Loucy (cell line): Measurements from ENCODE around the gene RTN4.

Experiments
- H2AFZ ChIP-seq: fragments of 200-600 bp; sonication (generic); 2 replicates; pipeline ENCODE4 v1.6.0; 2016; ENCODE audit warnings: antibody characterized with exemption, mild to moderate bottlenecking, low read length, moderate library complexity
- H3F3A ChIP-seq: fragments of 200-600 bp; 2 replicates; pipeline ENCODE4 v1.6.0; 2016; ENCODE audit warnings: antibody characterized with exemption, low read depth, mild to moderate bottlenecking
- H3K27me3 ChIP-seq: fragments of 200-600 bp; sonication (generic); 2 replicates; pipeline ENCODE4 v1.6.1; 2014; ENCODE audit warnings: low read length, mild to moderate bottlenecking; ENCODE audit not compliant: insufficient read depth, poor library complexity, severe bottlenecking
- H3K36me3 ChIP-seq: fragments of 200-600 bp; sonication (generic); 2 replicates; pipeline ENCODE4 v1.6.1; 2016; ENCODE audit warnings: low read length; ENCODE audit not compliant: insufficient read depth
- H3K4me1 ChIP-seq: fragments of 200-600 bp; sonication (generic); 2 replicates; pipeline ENCODE4 v1.5.1; 2014; ENCODE audit warnings: low read length, mild to moderate bottlenecking; ENCODE audit not compliant: insufficient read depth, poor library complexity, severe bottlenecking
- H3K4me2 ChIP-seq: fragments of 200-600 bp; sonication (generic); 2 replicates; pipeline ENCODE4 v1.6.0; 2014; ENCODE audit warnings: antibody characterized with exemption, low read length, low read depth, mild to moderate bottlenecking; ENCODE audit not compliant: poor library complexity, severe bottlenecking
- H3K4me3 ChIP-seq: fragments of 200-600 bp; sonication (generic); 2 replicates; pipeline ENCODE4 v1.5.1; 2014; ENCODE audit warnings: low read length, mild to moderate bottlenecking, mixed read lengths; ENCODE audit not compliant: poor library complexity, severe bottlenecking
- H3K79me2 ChIP-seq: fragments of 200-600 bp; sonication (generic); 2 replicates; pipeline ENCODE4 v1.6.1; 2014; ENCODE audit warnings: low read length; ENCODE audit not compliant: insufficient read depth
- H3K9ac ChIP-seq: fragments of 200-600 bp; sonication (generic); 2 replicates; pipeline ENCODE4 v1.6.0; 2014; ENCODE audit warnings: mild to moderate bottlenecking, low read depth, low read length, moderate library complexity; ENCODE audit not compliant: poor library complexity, severe bottlenecking
- H3K9me2 ChIP-seq: fragments of 200-600 bp; sonication (generic); replicated peaks from 2 replicates; pipeline ENCODE4 v1.6.1; 2016; ENCODE audit warnings: low read depth, low read length, mixed read lengths
- H3K9me3 ChIP-seq: fragments of 200-600 bp; sonication (generic); 2 replicates; pipeline ENCODE4 v1.6.1; 2014; ENCODE audit warnings: mild to moderate bottlenecking, antibody characterized with exemption, low read length, low read depth; ENCODE audit not compliant: insufficient read depth
- H4K20me1 ChIP-seq: fragments of 200-600 bp; sonication (generic); 2 replicates; pipeline ENCODE4 v1.6.0; 2014; ENCODE audit warnings: antibody characterized with exemption, low read length, mild to moderate bottlenecking; ENCODE audit not compliant: insufficient read depth, poor library complexity, severe bottlenecking
- CTCF ChIP-seq: fragments of 200-600 bp; sonication (generic); conservative IDR thresholded peaks from 2 replicates; pipeline ENCODE4 v1.5.1; 2014; ENCODE audit warnings: mild to moderate bottlenecking, antibody characterized with exemption, low read length
- EZH2phosphoT487 ChIP-seq: fragments of 200-600 bp; IDR thresholded peaks from 2 replicates; pipeline ENCODE4 v1.6.1; 2018; ENCODE audit warnings: antibody characterized with exemption, mild to moderate bottlenecking, moderate library complexity, borderline replicate concordance

RTN4 gene, protein sequence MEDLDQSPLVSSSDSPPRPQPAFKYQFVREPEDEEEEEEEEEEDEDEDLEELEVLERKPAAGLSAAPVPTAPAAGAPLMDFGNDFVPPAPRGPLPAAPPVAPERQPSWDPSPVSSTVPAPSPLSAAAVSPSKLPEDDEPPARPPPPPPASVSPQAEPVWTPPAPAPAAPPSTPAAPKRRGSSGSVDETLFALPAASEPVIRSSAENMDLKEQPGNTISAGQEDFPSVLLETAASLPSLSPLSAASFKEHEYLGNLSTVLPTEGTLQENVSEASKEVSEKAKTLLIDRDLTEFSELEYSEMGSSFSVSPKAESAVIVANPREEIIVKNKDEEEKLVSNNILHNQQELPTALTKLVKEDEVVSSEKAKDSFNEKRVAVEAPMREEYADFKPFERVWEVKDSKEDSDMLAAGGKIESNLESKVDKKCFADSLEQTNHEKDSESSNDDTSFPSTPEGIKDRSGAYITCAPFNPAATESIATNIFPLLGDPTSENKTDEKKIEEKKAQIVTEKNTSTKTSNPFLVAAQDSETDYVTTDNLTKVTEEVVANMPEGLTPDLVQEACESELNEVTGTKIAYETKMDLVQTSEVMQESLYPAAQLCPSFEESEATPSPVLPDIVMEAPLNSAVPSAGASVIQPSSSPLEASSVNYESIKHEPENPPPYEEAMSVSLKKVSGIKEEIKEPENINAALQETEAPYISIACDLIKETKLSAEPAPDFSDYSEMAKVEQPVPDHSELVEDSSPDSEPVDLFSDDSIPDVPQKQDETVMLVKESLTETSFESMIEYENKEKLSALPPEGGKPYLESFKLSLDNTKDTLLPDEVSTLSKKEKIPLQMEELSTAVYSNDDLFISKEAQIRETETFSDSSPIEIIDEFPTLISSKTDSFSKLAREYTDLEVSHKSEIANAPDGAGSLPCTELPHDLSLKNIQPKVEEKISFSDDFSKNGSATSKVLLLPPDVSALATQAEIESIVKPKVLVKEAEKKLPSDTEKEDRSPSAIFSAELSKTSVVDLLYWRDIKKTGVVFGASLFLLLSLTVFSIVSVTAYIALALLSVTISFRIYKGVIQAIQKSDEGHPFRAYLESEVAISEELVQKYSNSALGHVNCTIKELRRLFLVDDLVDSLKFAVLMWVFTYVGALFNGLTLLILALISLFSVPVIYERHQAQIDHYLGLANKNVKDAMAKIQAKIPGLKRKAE

GRCh38 chr2:55050100-55050994 lies at the start of gene RTN4:
Gene RTN4 (minus strand): TSS chr2:55050451. CDS start chr2:55050300, 151 bp downstream.
- Histone ChIP-seq H3K79me2 (peaks cover 62% of the 10 kb centered on the region), H3K4me1 (peaks cover 38% of the 10 kb centered on the region)

DNA sequence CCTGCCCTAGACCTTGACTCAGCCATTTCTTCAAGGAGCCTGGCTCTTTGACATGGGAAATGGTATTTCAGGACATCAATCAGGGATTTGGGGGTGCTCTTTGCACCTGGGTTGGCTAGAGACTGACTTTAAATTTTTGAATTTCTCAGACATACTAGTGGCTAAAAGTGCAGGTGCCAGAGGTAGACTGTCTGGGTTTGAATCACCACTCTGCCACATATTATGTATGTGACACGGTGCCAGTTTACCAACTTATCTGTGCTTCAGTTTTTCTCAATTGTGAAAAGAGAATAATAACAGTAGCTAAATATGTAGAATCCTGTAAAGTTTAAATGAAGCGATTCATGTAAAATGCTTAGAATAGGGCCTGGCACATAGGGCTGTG lies 49.2 kb upstream of the RTN4 start:
- no peaks in the 10 kb centered on the region for H3K9me3 ChIP-seq
- H3K4me1 ChIP-seq: peaks cover 11% of the 10 kb centered on the region

More at GRCh38 chr2:55050100-55050994, at the start of gene RTN4:
- H3K9ac ChIP-seq: peak within 1 kb of the TSS; percentile 97
- peaks cover 33% of the 10 kb centered on the region for H4K20me1 ChIP-seq
- H2AFZ ChIP-seq: peak within 1 kb of the TSS; percentile 85
- peak within 1 kb of the TSS; percentile 90 for H3K4me3 ChIP-seq
- no peaks in the 10 kb centered on the region for H3K9me3 ChIP-seq
- no peaks in the 10 kb centered on the region for H3K27me3 ChIP-seq
- no peak for TF ChIP-seq CTCF
- no peaks in the 10 kb centered on the region for H3K36me3 ChIP-seq
- H3K4me2 ChIP-seq: peak within 1 kb of the TSS; percentile 97
- H3K9me2 ChIP-seq: no peaks in the 10 kb centered on the region
- H3F3A ChIP-seq: no peaks in the 10 kb centered on the region; the same call in 1 of the 2 replicates

More for the DNA sequence above, 49.2 kb upstream of the RTN4 start:
- Histone ChIP-seq H3K9me2 (no peaks in the 10 kb centered on the region), H3K36me3 (no peaks in the 10 kb centered on the region), H3K9ac (no peak overlapping the region), H4K20me1 (no peaks in the 10 kb centered on the region), H2AFZ (peak overlapping the region; percentile 77), H3K27me3 (no peaks in the 10 kb centered on the region), H3K4me2 (no peak overlapping the region), H3K4me3 (no peak overlapping the region), H3K79me2 (no peaks in the 10 kb centered on the region), H3F3A (no peaks in the 10 kb centered on the region)
- TF ChIP-seq CTCF: no peak
- no peak for TF ChIP-seq EZH2phosphoT487
